Measurements from ENCODE around the gene SAXO1. TPM values are rescaled to one million over a fixed set of nuclear protein-coding genes. Genes with fewer than 3 reads are reported as not detected.

Gene SAXO1
- total RNA-seq, 1 experiment from 2014 or later: not detected

- Histone ChIP-seq H3K4me2 (ENCODE audit: low read length) (no peak overlapping the region), H3K9ac (ENCODE audit: low read length) (no peak overlapping the region), H3F3A (ENCODE audit: low read length, unreplicated experiment) (no peaks in the 10 kb centered on the region), H3K9me3 (ENCODE audit: low read length) (no peaks in the 10 kb centered on the region), H2AFZ (ENCODE audit: low read length) (no peak overlapping the region), H3K79me2 (ENCODE audit: low read length) (no peaks in the 10 kb centered on the region), H4K20me1 (ENCODE audit: low read length) (no peaks in the 10 kb centered on the region), H3K27me3 (ENCODE audit: low read length) (no peaks in the 10 kb centered on the region), H3K4me1 (ENCODE audit: insufficient read depth, low read length) (peaks cover 20% of the 10 kb centered on the region), H3K36me3 (ENCODE audit: low read depth, low read length) (no peaks in the 10 kb centered on the region), H3K4me3 (ENCODE audit: low read length) (no peak overlapping the region), H3K9me2 (replicated peaks; ENCODE audit: low read length) (no peaks in the 10 kb centered on the region), H3K27ac (ENCODE audit: low read length) (no peak overlapping the region)
- ATAC-seq (peak; percentile 56; the same call in 1 of the 2 replicates), DNase-seq (peak; percentile 44)
- POLR2A ChIA-PET (ENCODE audit: unreplicated experiment): interaction anchor here (0.6 kb wide), 1 partner anchor 180 kb away, joined by 4 read pairs; no protein-coding TSS in a partner anchor
- intact Hi-C loops (cut with micrococcal nuclease): no loop called here
- CTCF ChIA-PET: no interaction called here
- TF ChIP-seq EZH2phosphoT487 (IDR thresholded peaks at IDR 0.05; ENCODE audit: borderline replicate concordance, low read length): no peak
- no peak for TF ChIP-seq CTCF (conservative IDR thresholded peaks at IDR 0.05; ENCODE audit: low read depth, low read length)
- no peak for TF ChIP-seq EZH2 (IDR thresholded peaks at IDR 0.05; ENCODE audit: low read length, unreplicated experiment)
- no TSS peak for BruUV-seq (replicated peaks)
Observed at GRCh38 chr9:18979367-18979766, 53.6 kb downstream of the SAXO1 start.

DNA sequence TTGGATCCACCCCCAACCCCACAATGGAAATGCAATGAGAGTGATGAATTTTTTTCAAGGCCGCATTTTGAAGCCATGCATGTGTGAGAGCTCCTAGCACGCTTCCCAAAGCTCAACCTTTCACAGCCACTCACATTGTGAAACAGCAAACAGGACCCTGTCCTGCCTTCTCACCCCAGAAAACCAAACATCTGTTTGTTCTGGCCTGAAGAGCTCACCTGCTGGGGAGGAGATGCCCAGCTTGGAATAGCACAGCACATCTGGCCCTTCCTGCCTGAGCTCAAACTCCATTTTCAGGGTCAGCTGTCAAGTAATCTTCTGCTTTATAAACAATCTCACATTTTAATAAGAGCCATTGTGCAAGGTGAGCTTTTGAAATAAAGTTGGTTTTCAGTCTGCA lies 54.8 kb downstream of the SAXO1 start:
- H3K4me1 ChIP-seq (ENCODE audit: insufficient read depth, low read length): peaks cover 20% of the 10 kb centered on the region
- no peaks in the 10 kb centered on the region for H3K9me2 ChIP-seq (replicated peaks; ENCODE audit: low read length)
- H3K4me2 ChIP-seq (ENCODE audit: low read length): no peak overlapping the region
- H3K27me3 ChIP-seq (ENCODE audit: low read length): no peaks in the 10 kb centered on the region
- H3K9me3 ChIP-seq (ENCODE audit: low read length): no peaks in the 10 kb centered on the region
- no peaks in the 10 kb centered on the region for H3K79me2 ChIP-seq (ENCODE audit: low read length)
- TF ChIP-seq EZH2 (IDR thresholded peaks at IDR 0.05; ENCODE audit: low read length, unreplicated experiment) (no peak), EZH2phosphoT487 (IDR thresholded peaks at IDR 0.05; ENCODE audit: borderline replicate concordance, low read length) (no peak), CTCF (conservative IDR thresholded peaks at IDR 0.05; ENCODE audit: low read depth, low read length) (no peak)
- H3F3A ChIP-seq (ENCODE audit: low read length, unreplicated experiment): no peaks in the 10 kb centered on the region
- no peaks in the 10 kb centered on the region for H4K20me1 ChIP-seq (ENCODE audit: low read length)
- no peak overlapping the region for H3K9ac ChIP-seq (ENCODE audit: low read length)
- ChIA-PET CTCF (no interaction called here), POLR2A (ENCODE audit: unreplicated experiment) (no interaction called here)
- no TSS peak for BruUV-seq (replicated peaks)
- H3K4me3 ChIP-seq (ENCODE audit: low read length): no peak overlapping the region
- no peaks in the 10 kb centered on the region for H3K36me3 ChIP-seq (ENCODE audit: low read depth, low read length)
- no peak overlapping the region for H2AFZ ChIP-seq (ENCODE audit: low read length)
- DNase-seq (no peak), ATAC-seq (no peak)
- intact Hi-C loops (cut with micrococcal nuclease): no loop called here
- no peak overlapping the region for H3K27ac ChIP-seq (ENCODE audit: low read length)

DNA sequence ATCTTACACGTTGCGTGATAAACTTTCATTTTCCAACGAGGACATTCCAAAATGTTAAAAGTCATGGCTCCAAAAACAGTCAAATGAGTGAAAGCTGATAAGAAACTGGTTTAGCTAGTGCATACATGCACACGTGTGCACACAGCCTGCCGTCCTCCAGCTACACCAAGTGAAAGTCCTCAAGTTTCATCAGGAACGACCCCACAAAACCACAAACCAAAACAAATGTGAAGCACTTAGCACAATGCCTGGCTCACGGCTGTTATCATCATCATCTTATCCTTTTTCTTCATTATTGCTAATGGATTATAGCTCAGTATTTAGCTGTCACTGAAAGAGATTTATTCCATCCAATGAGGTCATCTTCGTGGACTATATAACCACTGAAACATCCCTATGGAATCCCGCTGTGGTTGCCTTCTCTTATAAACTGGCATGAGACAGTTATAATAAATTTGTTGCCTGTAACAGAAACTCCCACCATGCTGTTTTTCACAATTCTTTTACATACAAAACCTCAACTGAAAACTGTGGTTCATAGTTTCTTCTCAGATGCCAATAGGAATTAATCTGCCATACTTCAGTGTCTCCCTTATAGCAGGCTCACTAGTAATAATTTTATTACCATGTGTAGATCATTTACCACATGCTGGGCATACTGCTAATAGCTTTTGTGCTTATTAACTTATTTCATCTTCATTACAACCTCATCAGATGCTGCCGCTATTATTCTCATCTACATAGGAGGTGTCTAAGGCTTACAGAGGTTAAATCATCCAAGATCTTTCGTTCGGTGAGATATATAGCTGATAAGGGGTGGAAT lies 56.1 kb downstream of the SAXO1 start:
- ChIA-PET POLR2A (ENCODE audit: unreplicated experiment) (no interaction called here), CTCF (no interaction called here)
- Histone ChIP-seq H3K4me3 (ENCODE audit: low read length) (peak overlapping the region; percentile 23; the same call in 1 of the 2 replicates), H3K9me2 (replicated peaks; ENCODE audit: low read length) (no peaks in the 10 kb centered on the region), H3K27ac (ENCODE audit: low read length) (peak overlapping the region; percentile 55), H3F3A (ENCODE audit: low read length, unreplicated experiment) (no peaks in the 10 kb centered on the region), H3K9me3 (ENCODE audit: low read length) (no peaks in the 10 kb centered on the region), H3K4me1 (ENCODE audit: insufficient read depth, low read length) (peaks cover 16% of the 10 kb centered on the region), H2AFZ (ENCODE audit: low read length) (no peak overlapping the region), H3K36me3 (ENCODE audit: low read depth, low read length) (no peaks in the 10 kb centered on the region), H3K27me3 (ENCODE audit: low read length) (no peaks in the 10 kb centered on the region), H4K20me1 (ENCODE audit: low read length) (no peaks in the 10 kb centered on the region), H3K9ac (ENCODE audit: low read length) (no peak overlapping the region), H3K4me2 (ENCODE audit: low read length) (peak overlapping the region; percentile 61), H3K79me2 (ENCODE audit: low read length) (no peaks in the 10 kb centered on the region)
- no TSS peak for BruUV-seq (replicated peaks)
- intact Hi-C loops (cut with micrococcal nuclease): no loop called here
- DNase-seq (peak; percentile 62), ATAC-seq (peak; percentile 40; the same call in 1 of the 2 replicates)
- no peak for TF ChIP-seq EZH2 (IDR thresholded peaks at IDR 0.05; ENCODE audit: low read length, unreplicated experiment)
